HG03064 (cell line): ENCODE data around the gene ART3.

Experiments
- ATAC-seq: cut with Tn5 transposase; IDR thresholded peaks from one replicate; pipeline ENCODE4 v1.9.1; 2021; ENCODE audit warnings: low read depth; ENCODE audit not compliant: unreplicated experiment

The ART3 gene

DNA sequence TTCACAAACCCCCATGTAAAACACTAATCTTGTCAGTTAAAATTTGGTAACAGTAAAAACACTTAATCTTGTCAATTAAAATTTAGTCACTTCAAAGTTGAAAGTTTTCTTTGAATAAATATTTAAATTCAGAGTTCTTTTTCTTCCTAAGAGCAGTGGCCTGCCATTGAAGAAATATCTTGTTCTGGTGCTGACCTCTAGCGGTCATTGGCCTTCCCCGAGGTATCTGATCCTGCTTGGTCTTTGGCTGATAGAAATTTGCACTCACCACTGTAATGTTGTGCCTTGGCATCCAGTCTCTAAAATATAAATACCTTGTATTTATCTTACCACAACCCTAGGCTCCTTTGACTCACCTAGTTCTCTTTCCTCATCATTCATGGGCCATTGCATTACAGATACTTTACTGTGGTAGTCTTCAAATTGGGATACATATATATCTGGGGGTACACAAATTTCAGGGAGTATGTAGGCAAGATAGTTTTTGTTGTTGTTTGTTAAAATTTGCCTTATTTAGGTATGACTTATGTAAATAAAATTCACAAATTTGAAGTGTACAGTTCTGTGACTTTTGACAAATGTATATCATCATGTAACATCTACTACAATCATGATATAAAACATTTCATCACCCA is 6.7 kb upstream of the ART3 start:
- no peak for ATAC-seq

DNA sequence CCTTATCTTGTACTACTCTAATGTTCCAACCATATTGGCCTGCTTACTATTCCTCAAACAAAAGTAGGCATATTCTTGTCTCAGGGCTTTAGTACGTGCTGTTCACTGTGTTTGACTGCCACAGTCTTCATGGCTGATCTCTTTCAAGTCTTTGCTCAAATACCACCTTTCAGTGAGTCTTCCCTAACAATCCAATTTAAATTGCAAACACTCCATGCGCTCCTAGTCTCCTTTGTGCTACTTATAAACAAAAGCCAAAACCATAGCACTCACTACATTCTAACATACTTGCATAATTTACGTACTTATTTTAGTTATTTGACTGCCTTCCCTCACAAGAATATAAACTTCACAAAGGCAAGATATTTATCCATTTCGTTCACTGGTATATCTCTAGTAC is 1.7 kb upstream of the ART3 start:
- ATAC-seq, result no peak

DNA sequence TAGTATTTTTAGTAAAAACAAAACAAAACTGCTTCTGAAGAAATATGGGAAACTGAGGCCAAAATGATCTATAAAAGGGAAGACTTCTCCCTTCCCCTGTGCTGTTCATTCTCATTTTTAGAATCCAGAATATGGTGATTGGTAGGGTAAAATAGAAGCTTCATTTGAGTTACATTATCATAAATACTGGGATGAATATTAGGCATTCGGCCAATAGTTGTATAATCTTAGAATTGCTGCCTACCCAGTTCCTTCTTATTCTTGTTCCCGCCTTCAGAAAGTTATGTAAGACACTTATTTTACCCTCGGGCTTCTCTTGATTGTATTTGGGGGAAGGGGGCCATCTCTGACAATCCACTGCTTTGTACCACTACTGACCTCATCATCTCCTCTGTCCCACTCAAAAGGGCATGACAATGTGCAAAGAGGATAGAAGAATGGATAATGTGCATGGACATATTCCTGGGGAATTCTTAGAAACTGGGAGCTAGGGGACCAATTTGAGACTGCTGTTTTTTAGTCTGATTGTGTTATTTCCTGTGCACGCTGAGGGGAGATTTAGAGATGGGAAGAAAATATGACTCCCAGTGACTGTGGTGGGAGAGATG is 588 bp downstream of the ART3 start:
- no peak for ATAC-seq

DNA sequence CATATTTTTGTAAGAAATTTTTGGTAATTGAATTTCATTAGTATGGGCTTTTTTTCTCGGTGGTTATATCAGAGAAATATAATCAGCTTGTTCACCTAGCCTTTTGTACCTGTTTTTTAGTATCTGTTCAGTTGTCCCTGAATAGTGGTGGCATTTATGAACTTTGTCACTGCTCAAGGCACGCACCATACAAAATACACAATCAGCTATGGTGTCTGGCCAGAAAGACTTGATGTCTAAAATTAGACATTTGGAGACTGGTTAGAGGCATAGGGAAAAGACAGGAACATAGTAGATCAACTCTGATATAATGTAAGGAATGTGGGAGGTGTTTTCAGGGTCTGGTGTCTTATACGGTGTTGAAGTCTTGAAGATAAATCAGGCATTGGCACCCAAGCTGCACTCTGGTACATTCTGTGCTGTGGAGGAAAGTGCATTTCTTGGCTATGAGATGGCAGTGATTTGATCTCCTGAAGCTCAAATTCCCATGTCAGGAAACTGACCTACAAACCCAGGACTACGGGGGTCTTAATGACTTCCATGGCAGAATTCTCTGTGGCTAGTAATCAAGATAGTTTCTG is 3.6 kb downstream of the ART3 start:
- ATAC-seq, result no peak

DNA sequence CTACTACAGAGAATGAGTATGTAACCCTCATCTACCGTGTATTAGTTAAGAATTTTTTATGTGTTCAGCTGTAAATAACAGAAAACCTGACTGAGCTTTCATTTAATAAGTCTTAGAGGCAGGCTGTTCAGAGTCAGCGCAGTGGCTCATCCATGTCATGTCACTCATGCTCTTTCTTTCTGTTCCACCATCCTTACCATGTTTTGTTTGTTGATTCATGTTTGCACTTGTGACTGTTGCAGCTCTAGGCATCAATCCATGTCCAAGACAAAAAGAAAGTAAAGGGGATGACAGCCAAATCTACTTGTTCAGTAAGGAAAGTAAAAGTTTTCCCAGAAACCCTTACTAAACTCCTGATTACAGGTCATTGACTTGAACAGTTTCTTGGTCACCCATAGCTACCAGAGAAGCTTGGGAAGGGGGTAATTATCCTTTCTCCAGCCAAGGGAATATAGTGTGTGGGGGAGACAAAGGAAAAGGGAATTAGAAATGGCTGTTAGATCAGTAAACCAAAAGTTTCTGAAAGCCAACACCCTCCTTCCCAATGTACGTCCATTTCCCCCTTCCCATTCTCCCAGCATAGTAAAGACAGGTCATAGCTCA is 9.0 kb downstream of the ART3 start:
- no peak for ATAC-seq

DNA sequence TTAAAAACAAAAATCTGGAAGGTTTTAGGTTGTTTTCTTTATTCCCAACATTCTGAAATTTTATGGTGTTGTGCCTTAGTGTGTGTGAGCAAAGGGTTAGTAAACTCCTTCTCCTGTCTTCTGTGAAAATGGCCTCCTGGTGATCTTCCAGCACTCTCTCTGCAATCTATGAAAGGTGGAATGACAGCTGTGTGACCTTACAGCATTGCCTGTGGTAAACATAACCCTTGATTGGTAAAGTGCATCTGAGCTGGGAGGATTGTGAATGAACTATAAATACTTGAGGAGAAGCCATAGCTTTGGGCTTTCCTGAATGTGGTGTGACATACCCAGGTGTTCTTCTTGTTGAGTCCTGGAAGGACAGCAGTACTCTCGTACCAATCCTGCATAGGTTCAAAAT is 10.0 kb downstream of the ART3 start:
- ATAC-seq, result no peak

DNA sequence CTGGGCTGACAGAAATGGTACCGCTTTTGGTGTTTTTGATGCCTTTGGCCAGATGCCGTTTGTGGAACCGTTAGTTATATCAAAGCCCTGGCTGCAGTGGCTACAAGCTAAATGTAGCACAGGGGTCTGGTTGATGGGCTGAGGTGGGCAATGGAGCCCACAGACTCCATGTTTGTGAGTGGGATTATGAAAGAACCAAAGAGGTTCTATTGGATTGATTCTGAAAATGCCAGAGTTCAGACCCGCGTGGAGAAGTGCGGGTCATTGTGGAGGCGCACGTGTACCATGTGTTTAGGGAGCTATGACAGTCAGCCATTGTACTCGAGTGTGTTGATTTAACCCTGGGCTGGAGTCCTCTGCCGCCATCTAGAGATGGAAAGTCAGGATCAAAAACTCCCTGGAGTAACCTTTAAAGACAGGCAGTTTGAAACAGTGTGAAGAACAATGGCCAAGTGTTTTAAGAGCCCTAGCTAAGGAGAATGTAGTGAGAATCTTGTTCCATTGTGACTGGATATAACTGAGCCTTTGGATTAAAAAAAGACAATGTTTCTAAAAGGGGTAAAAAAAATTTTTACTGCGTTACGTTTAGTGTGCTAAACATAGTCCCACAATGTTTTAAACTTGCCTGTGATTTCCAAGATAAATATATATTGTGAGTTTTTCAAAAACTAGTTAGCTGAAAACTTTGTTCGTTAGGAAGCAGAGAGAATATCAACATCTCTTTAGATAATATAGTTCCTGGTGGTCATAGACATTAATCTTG is 12.7 kb downstream of the ART3 start:
- no peak for ATAC-seq

DNA sequence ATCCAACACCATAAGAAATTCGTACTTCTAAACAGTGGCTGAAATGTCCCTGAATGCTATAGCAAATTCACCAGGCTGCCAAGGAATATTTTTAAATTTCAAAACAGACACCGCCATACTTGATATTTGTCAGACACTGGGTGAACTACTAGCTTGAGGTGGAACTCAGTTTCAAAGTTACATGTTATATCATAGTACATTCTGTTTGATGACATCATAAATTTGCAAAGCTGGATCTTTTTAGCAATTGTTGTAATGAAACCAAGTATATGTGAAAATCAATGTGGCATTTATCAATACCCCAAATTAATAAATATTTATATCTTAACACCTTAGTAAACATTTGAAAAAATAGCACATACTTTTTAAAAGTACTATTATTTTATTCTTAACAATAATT is 14.2 kb downstream of the ART3 start:
- no peak for ATAC-seq

DNA sequence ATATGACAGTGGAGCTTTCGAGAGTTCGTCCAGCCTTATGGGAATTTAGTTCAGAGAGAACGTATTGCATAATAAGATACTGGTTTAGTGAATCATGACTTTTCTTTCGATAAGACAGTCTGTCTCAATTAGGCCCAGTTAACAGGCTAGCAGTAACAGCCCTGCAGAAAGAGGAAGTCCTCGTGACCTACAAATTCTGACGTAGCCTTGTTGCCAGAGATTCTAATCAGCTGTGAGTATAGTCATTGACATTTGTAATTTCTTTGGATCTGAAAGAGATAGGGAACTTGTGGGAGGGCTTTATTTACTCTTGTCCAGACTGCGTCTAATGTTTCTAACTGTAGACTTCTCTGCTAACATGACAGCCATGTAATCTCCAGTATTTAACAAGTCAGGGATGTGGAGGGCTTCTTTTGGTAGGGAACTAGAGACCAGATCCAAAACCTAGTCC is 15.8 kb downstream of the ART3 start:
- no peak for ATAC-seq

DNA sequence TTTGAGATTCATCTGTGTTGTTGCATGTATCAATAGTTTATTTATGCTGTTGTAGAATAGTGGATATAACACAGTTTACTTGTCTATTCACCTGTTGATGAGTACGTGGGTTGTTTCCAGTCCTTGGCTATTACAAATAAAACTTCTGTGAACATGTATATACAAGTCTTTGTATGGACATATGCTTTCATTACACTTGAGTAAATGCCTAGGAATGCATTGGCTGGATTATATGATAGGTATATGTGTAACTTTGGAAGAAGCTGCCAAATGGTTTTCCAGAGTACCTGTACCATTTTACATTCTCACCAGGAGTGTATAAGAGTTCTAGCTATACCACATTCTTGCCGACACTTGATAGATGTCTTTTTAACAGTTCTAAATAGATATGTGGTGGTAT is 16.5 kb downstream of the ART3 start:
- ATAC-seq, result no peak

DNA sequence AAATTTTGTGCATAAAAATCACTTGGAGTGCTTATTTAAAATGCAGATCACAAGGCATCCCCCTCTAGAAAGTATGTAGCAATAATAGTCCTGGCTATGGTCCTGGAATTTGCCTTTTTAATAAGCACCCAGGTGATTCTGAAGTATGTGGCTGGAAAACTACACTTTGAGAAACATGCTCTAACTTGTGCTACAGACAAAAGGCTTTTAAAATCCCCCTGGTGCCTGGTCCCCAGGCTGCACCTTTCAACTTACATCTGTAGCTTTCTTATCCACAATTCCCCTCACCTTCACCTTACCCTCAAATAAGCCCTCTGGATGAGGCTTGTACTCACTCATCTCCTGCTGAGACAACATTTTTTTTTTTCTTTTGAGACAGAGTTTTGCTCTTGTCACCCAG is 21.1 kb downstream of the ART3 start:
- no peak for ATAC-seq

DNA sequence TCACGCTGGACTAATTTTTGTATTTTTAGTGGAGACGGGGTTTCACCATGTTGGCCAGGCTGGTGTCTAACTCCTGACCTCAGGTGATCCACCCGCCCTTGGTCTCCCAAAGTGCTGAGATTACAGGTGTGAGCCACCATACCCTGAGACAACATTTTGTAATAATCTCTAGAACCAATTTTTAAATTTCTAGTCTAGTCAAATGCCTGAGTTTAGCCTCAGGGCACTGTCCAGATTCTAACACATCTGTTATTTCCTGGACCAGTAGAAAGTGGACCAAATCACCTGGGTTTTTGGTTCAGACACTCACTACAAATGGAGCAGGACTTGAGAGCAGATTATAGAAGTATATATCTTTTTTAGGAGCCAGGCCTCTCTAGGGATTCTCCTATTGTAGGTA is 21.6 kb downstream of the ART3 start:
- ATAC-seq, result no peak

DNA sequence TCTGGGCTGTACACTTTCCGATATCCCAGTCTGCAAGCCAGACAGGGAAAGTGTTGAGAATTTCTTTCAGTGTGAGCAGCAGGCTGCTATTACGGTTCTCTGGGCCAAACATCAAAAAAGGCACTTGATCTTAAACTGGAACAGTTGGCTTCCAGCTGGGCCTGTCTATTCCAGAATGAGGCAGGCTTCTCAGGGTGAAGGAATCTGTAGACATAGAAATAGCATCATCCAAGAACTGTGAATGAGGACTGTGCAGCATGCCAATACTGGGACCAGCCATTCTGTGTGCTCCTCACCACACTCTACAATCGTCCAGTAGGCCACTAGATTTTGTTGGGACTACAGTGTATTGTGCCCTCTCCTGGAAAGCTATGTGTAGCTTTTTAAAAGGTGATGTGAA is 31.1 kb downstream of the ART3 start:
- ATAC-seq, result no peak

DNA sequence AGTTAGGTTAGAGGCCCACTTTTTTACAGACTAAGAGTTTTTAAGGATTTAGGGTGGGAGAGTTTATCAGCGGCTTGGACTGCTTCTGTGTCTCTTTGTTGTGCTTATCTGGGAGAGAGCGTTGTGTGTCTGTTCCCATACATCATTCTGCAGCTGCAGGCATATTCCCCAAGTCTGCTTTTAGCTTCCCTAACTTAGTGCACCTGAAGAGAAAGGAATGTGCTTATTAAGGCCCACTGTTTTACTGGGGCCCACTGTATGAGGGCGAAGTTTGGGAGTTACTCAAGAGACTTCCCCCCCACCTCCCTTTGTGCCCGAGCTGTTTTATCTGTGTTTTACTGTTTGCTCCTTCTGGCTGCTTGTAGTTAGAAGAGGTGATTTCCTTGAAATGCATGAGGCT is 31.9 kb downstream of the ART3 start:
- ATAC-seq, result no peak

DNA sequence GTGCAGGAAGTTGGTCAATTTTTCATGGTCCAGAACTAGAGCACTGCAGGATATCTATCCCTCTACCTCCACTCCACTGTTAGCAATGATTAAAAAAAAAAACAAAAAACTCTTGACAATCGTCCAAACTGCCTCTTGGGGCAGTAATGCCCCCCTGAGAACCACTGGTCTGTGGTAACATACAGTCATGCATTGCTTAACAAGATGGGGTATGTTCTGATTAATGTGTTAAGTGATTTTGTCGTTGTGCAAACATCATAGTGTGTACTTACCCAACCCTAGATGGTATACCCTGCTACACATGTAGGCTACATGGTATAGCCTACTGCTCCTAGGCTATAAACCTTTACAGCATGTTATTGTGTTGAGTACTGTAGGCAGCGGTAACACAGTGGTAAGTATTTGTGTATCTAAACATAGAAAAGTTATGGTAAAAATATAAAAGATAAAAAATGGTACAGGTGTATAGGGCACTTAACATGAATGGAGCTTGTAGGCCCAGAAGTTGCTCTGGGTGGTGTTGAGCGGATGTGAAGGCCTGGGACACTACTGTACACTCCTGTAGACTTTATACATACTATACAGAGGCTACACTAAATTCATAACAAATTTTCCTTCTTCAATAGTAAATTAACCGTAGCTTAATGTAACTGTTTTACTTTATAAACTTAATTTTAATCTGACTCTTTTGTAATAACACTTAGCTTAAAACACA is 34.1 kb downstream of the ART3 start:
- no peak for ATAC-seq

DNA sequence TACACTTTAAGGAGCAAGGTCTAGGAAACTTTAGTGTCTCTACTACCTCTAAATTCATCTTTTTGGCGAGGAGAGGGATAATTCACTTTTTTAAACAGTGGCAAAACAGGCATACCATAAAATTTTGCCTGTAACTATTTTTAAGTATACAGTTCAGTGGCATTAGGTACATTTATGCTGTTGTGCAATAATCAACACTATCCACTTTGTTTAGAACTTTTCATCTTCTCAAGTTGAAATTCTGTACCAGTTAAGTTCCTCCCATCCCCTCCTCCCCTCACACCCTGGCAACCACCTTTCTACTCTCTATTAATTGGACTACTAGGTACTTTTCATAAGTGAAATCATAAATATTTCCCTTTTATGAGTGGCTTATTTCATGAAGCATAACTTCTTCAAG is 42.3 kb downstream of the ART3 start:
- ATAC-seq, result no peak

DNA sequence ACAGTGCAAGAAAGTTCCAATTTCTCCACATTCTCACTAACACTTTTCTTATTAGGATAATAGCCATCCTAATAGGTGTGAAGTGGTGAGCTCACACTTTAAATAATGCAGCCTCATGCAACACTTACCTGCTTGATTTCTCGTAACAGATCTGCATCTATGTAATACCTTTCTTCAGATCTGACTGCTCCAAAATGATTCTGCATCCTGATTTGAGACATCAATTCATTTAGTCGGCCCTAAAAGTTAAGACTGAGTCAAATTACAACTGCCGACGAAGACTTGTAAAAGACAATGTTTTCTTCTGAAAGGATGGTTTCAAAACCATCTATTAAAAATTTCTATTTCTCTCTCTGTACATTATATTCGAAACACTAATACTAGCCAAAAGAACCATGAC is 43.0 kb downstream of the ART3 start:
- no peak for ATAC-seq

DNA sequence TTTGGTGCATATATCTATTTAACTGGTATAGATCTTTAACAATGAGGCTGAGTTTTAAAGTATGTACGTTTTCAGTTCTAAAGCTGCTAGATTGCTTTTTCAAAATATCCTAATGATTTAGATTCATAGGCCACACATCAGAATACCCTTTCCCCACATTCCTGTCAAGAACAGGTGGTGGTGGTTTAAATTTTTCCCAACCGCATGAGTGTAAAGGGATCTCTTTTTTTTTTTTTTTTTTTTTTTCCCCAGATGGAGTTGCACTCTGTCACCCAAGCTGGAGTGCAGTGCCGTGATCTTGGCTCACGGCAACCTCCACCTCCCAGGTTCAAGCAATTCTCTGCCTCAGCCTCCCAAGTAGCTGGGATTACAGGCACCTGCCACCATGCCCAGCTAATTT is 45.7 kb downstream of the ART3 start:
- ATAC-seq, result no peak

DNA sequence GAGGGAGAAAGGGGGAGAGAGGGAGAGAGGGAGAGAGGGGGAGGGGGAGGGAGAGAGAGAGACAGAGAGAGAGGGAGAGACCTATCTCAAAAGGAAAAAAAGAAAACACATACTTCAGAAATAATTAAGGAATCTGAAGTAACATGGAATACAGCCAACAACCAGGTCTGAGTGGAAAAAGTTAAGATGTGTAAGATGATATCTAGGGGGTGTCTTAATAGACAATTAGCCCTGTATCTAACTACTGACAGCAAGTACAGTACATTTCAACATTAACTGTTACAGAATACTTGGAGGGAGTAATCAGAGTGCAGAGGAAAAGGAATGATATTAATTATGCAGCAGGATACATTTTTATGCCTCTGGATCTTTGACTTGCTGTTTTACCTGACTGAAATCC is 51.3 kb downstream of the ART3 start:
- ATAC-seq, result no peak

DNA sequence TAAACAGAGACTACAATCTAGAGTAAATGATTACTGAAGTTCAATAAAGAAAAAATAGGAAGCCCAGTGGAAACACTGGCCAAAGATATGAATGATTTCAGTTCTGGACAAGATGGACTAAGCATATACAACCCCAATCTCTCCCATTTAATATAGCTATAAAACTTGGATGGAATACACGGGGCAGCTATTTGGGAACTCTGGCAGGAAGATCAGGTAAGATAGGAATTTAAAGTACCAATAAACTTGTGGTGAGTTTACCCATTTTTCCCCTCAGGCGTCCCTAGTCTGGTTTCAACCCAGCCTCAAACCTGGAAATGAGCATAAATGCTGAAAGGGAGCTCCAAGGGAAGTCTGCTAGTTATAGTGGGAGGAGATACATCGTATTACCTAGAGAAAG is 53.2 kb downstream of the ART3 start:
- ATAC-seq, result no peak

DNA sequence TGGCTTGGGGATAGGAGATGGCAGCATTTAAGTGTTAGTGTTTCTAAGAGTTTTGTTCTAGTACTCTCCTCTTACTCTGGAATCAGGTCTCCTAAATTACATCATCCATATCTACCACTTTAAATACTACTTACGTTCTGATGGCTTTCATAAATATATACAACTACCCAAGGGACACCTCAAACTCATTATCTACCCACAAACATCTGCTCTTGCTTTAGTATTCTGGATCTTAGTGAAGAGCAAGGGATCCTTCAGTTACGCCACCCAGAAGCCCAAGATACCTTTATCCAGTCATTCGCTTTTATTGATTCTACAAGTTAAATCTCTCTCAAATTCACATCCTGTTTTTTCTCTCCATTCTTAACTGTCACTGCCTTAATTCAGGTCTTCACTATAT is 66.7 kb downstream of the ART3 start:
- ATAC-seq, result no peak
